Measurements from ENCODE around the gene TKFC.

Gene TKFC

DNA sequence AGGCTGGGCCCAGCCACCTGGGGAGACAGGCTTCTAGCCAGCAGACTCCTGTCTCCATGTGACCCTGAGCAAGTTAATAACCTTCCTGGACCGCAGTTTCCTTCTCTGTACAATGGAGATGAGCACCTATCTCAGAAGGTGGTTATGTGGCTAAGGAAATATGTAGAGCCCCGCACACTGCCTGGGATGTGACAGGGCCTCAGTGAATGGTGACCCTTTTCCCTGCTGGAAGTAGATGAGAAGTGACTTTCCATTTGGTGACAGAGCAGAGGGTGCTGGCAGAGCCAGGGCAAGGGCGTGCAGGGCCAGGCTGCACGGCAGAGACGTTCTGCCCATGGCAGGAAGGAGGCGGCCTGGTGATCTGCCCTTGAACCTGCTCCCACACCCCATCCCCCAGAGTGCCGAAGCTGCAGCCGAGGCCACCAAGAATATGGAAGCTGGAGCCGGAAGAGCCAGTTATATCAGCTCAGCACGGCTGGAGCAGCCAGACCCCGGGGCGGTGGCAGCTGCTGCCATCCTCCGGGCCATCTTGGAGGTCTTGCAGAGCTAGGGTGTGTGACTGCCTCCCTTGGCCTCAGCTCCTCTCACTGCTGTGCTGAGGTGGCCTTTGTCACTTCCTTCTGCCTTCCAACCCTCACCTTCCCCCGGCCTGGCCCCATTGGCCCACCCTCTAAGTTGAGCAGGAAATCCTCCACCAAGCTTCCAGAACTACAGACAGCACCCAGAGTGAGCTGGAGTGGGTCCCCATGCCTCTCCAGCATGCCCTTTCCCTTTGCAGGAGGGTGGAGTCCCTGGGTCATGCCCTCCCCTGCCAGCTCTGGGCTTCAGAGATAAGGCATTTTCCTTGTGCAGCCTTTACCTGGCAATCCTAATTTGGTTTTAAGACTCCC, 13.2 kb downstream of the TKFC start:
- no peak for DNase-seq

DNA sequence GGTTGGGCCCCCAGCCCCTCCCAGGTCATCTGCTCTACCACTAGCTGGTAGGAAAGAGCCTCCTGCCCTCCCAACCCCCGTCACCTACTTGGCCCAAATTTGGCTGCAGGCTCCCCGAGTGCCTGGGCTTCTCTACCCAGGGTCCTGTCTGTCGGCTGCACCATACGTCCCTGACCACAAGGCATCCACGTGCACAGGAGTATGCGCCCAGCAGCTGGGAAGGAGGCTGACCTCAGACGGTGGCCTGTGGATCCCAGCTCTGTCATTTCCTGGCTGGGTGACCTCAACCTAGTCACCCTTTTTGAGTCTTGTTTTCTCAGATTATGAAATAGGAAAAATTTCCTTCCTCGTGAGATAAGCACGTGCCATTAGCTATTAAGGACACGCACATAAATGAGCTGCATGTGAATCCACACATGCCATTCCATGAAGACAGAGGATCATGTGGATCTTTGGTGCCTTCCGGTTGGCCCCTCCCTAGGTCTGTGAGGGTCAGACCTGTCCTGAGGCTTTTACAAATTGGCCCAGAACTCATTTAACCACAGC, 15.0 kb downstream of the TKFC start:
- peak; percentile 58 for DNase-seq

DNA sequence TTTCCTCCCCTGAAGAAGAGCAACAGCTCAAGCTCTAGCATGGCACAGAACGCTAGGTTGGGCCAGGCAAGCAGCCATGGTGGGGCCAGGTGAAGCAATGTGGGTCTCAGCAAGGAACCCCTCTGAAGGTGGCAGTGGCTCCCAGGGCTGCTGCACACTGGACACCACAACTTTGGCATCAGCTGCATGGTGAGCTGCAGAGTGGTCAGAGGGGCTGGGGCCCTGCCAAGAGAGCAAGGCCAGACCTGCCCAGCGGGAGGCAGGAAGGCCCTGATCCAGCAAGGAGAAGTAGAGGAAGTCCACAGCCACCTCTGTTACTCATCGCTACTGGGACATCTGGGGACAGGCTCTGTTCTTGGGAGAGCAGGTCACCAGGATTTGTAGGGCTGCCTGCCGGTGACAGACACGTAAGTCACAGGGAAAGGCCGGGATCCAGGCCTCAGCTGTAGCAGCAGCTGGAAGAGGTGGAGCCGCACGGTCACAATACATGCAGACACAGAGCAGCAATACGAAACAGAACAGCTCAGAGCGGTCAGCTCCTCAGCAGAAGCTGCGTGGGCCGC, 16.2 kb downstream of the TKFC start:
- no peak for DNase-seq

DNA sequence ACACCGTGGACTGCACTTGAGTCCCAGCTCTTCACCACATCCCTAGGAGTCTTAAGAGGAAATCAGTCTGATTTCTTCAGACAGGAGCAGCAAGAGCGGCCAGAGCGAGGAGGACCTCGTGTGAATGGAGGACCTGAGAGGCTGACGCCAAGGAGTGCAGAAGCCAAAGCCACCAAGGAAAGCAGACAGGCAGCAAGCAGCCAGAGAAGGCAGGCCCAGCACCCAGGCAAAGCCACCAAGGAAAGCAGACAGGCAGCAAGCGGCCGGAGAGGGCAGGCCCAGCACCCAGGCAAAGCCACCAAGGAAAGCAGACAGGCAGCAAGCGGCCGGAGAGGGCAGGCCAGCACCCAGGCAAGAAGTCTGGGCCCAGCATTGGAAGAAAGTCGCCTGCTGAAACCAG, 16.9 kb downstream of the TKFC start:
- no peak for DNase-seq

DNA sequence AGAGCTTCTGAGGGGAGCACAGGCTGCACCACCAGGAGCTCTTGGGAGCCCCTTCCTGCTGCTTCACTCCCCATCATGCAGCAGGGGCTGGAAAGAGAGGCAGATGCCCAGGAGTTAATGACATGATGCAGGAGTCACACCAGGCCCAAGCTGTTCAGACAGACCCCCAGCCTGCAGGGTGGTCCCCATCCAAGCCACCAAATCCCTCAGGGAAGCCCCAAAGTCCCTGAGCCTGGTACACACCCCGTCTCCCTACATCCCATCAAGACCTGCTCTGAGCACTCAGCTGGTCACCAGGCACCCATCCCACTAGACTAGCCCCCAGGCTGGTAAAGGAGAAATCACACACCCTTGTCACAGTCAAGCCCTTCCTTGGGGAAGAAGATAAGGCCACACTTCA, 17.3 kb downstream of the TKFC start:
- no peak for DNase-seq

DNA sequence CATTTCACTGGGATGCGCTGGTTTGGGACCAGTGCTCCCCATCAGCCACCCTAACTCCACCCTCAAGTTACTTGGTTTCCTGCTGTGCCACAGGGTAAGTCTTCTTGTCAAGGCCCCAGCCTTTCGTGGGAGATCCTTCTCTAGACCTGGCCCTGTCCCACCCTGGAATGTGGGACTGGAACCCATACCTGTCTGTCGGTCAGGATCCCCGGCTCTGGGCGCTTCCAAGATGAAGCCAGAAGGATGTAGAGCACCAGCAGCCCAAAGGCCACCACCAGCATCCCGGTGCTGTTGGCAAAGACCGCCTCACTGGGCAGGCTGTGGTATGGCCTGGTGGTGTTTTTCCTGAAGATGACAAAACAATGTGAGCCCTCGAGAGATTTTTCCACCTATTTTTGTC, 17.8 kb downstream of the TKFC start:
- no peak for DNase-seq

DNA sequence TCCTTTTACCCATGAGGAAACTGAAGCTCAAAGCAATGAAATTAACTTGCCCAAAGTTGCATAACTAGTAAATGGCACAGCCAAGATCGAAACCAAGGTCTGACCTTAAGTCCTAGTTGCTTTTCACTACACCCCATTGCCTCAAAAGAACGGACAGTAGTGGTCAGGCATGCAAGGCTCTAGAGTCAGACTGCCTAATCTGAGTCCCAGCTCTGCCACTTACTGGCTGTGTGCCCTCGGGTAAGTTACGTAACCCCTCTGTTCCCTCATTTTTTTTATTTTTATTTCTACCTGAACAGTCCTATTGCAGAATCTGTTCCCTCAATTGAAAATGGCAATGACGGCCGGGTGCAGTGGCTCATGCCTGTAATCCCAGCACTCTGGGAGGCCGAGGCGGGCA, 19.0 kb downstream of the TKFC start:
- DNase-seq = no peak

DNA sequence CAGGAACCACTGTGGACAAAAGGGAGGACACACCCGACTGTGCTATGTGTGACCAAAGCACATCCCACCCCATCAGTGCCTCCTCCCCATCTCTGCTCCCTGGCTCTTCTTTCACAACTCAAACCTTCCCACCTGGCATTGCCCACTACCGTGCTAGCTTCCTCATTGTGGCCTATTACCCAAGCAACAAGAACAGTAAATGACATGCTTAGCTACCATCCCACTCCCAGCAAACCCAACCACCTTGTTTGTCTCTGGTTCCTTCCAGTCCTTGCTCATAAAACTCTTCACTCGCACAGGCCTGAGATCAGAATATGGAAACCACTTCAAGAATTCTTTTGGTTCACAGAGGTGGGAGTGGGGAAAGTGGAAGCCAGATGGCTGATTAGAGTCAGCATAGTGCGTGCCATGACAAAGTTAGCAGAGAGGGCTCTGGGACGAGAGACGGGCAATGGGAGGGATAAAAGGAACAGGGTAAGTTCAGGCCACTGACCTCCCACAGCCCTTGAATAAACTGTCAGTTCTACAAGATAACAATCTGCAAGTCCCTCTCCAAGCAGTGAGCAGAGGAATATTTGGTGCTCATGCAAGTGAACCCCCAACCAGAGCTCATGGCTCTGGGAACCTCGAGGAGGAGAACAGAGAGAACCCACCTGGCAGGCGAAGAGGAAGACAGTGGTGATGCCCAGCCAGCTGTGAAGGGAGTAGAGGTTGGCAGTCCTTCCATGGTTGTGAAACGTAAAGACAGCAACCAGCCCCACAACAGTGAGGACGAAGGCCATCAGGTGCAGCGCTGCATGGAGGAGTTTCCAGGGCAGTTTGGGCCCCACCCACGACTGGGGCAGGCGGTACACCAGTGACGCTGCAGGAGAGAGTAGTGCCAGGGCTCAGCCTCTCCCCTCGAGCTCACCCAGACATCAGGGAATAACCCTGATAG, 20.4 kb downstream of the TKFC start:
- peak; percentile 62 for DNase-seq

DNA sequence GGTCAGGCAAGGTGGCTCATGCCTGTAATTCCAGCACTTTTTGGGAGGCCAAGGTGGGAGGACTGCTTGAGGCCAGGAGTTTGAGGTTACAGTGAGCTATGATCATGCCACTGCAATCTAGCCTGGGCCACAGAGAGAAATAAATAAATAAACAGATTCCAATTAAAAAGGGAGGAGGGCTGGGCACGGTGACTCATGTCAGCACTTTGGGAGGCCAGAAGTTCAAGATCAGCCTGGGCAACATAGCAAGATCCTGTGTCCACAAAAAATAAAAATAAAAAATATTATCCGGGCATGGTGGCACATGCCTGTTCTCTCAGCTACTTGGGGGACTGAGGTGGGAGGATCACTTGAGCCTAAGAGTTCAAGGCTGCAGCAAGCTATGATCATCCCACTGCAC, 21.2 kb downstream of the TKFC start:
- no peak for DNase-seq

DNA sequence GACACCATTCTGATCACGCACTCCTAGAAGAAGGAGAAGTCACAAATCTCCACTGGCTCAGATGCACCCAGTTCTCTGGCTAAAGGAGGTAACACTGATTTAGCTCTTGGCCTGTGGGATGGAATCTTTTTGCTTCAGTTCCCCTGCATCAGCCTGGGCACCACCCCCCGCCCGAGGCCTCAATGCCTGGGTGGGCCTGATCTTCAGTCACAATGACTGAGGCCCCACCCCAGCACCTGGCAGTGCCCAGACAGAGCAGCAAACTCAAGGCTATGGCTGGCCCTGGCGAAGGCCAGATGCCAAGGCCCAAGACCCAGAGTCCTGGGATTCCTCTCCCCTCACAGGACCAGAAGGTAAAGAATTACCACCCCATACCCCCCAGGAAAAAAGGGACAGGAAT, 23.7 kb downstream of the TKFC start:
- no peak for DNase-seq

DNA sequence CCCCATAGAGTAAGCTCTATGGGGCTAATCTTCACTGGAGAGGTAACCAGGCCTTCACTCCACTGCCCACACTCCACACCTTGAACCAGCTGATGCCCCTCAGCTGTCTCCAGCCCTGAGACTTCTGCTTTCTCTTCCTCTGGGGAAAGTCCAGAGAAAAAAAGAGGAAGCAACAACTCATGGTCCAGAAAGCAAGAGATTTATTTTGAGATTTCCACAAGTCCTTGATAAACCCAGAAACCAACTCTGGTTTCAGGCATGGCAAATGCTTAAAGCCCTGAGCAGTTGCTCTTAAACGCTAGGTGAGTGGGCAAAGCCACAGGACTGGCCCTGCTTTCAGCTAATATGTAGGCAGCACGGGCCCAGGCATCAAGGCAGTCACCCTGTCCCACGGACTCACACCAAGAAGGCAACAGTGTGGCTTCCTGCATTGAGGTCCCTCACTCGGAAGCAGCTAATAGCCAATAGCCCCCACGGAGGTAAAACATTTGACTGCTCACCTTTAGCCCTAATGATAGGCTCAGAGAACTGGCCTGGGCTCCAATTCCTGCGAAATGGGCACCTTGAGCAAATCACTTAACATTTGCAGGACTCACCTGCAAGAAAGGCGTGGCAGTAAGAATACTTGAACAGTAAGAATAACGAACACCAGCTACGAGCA, 24.3 kb downstream of the TKFC start:
- peak; percentile 90 for DNase-seq

DNA sequence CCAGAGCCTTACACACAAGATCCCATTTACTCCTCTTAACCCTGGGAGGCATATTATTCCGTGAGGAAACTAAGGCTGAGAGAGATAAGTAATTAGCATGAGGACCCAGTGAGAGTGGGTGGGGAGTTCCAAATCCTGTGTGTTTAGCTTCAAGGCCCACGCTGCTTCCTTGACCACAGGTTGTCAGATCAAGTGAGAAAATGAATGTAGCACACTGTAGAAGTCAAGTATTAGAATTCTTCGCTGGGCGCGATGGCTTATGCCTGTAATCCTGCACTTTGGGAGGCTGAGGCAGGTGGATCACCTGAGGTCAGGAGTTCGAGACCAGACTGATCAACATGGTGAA, 24.8 kb downstream of the TKFC start:
- no peak for DNase-seq

DNA sequence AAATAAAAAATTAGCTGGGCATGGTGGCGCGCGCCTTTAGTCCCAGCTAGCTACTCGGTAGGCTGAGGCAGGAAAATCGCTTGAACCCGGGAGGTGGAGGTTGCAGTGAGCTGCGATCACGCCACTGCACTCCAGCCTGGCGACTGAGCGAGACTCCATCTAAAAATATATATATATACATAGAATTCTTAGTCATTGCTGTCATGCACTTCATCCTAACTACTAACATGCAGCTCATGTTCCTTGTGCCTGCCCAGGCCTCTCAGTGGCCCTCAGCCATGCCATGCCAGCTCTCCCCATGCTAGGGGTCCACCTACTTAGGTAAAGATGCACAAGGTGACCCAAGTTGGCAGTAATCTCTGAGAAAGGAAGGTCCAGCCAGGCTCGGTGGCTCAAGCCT, 25.5 kb downstream of the TKFC start:
- DNase-seq = no peak

DNA sequence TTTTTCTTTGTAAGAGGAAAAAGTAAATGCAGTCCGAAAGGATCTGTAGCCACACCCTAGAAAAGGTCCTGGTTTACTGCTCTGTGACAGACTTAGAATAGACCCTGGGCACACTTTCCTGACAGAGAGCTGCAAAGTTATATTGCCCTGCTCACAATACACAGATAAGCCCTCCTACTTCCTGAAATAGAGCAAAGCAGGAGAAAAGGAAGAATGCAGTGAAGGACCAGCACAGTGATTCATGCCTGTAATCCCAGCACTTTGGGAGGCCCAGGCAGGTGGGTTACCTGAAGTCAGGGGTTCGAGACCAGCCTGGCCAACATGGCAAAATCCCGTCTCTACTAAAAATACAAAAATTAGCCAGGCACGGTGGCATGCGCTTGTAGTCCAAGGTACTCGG, 26.5 kb downstream of the TKFC start:
- peak; percentile 13 for DNase-seq

DNA sequence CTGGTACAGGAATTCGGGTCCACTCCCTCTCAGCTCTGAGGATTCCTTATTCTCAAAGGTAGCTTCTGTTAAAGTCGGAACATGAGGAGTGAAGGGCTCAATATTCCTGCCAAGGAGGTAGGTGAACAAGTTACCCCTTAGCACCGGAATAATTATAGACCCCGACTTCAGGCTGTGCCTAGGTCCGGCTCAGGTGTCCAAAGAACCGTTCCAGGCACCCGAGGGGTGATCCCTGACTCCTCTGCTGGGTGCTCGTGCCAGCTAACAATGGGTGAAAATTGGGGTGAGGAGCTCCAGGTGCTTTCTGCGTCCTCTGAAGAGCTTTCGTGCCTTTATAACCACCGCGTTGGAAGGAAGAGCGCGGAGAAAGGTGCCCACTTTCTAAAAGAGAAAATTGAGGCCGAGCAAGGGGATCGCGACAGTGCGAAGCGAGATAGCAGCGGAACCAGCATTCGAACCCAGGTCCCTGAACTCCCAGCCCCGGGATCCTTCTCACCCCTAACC, 28.3 kb downstream of the TKFC start:
- DNase-seq = no peak

DNA sequence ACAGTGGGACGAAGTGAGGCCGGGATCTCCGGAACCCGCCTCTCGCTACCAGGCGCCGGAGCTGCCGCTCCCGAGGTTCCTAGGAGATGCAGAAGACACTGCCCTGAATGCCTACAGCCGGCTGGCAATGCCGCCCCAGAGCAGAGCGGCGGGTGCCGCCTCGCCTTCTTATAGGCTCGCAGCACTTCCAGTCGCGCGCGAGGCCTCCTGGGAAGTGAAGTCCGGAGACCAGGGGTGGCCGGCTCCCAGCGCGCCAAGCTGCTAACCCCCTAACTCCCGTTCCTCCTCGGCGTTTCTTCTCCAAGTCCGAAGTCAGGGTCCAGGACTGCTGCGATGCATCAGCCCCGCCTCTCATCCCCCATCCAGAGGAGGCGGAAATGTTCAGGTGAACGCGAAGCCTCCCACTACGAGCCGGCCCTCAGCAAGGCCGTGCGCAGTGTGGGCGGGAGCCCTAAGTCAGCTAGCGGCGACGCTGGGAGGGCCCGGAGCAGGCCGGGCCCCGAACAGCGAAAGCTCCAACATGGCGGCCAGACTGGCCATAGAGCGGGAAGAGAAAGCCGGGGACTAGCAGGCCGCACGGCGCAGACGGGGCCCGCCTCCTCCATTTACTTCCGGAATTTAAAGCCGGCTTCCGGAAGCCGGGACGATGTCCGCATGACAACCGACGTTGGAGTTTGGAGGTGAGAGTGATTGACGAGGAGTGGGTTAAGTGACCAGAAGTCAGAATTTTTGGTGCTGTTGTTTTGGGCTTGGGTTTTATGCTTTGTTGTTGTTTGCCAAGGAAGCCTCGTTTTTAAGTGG, 28.9 kb downstream of the TKFC start, which contains the start of the genes CYB561A3 and TMEM138:
Gene CYB561A3 (minus strand): TSS at position 142 of the 801 bp plus-strand sequence. CDS start 5,169 bp downstream, outside the sequence.
Gene TMEM138 (plus strand): TSS at position 634 of the 801 bp plus-strand sequence. CDS start 2,017 bp downstream, outside the sequence.
- peak; percentile 93 for DNase-seq

DNA sequence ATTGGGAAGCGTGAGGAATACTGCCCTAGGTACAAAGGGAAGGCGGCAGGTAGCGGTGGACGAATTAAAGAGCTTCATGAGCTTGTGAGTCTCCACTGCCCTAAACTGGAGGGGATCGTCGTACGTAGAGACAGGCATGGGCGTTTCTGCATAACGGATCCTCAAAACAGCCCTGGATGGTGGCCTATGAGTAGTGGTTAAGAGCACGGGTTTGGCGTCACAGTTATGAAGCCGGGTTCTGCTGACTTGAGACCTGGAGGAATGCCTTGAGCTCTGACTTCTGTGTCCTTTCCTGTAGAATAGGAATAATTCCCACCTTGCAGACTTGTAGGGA, 29.5 kb downstream of the TKFC start:
- peak; percentile 37 for DNase-seq

DNA sequence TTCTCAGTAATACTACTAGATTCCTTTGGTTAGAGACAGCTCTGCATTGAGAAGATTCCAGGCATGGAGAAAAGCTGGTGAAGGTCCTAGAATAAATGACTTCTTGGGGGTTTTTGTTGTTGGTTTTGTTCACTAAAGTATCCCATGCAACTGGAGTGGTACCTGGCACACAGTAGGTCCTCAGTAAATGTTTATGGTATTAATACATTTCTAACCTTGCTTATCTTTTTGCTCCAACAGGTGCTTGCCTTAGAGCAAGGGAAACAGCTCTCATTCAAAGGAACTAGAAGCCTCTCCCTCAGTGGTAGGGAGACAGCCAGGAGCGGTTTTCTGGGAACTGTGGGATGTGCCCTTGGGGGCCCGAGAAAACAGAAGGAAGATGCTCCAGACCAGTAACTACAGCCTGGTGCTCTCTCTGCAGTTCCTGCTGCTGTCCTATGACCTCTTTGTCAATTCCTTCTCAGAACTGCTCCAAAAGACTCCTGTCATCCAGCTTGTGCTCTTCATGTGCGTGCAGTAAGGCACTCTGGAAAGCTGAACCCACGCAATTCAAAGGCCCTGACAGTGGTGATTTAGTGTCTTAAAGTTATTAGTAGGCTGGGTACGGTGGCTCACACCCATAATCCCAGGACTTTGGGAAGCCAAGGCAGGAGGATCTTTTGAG, 31.1 kb downstream of the TKFC start:
- no peak for DNase-seq

DNA sequence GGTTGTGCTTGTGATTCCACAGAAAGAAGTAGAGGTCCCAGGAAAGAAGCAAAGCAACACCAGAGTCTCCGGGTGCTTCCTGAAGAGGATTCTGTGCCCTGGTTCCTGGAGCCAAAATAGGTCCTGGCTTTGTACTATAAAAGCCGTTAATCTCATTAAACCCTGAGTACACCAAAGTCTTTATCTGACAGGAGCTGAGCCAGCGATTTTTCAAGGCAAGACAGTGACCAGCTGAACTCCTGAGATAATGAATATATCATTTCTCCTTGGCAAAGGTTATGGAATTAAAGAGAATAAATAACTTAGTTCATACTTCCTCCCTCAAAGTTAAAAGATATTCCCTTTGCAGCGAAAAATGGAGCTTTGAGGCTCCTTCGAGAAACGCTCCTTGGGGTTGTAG, 34.4 kb downstream of the TKFC start:
- DNase-seq = no peak

DNA sequence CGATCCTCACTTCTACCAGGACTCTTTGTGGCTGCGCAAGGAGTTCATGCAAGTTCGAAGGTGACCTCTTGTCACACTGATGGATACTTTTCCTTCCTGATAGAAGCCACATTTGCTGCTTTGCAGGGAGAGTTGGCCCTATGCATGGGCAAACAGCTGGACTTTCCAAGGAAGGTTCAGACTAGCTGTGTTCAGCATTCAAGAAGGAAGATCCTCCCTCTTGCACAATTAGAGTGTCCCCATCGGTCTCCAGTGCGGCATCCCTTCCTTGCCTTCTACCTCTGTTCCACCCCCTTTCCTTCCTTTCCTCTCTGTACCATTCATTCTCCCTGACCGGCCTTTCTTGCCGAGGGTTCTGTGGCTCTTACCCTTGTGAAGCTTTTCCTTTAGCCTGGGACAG, 35.6 kb downstream of the TKFC start:
- no peak for DNase-seq

Measured in MV-4-11 (cell line).